Esophagus muscularis mucosa (tissue), 4 donors: ENCODE data around the gene UGT1A4.
"Not testable (repeated sequence)": the region's sequence is repeated elsewhere in the genome, so short reads cannot be mapped to it uniquely, and the experiment has no call there.

Experiments
- CTCF ChIP-seq, 3 experiments: fragments of 200-600 bp in 2 of 3; fragments of 450-650 bp in 1 of 3; sonication (generic) in 2 of 3; IDR thresholded peaks; one replicate each; pipeline ENCODE4 v1.5.1; 2017 to 2019; ENCODE audit warnings: antibody characterized with exemption in 3 of 3, mild to moderate bottlenecking in 2 of 3, moderate library complexity in 1 of 3
- EP300 ChIP-seq: sonication (generic); formaldehyde crosslinking; IDR thresholded peaks from one replicate; pipeline ENCODE4 v1.6.1; 2017; ENCODE audit warnings: antibody characterized with exemption
- POLR2A ChIP-seq: fragments of 450-650 bp; IDR thresholded peaks from one replicate; pipeline ENCODE4 v1.6.1; 2017; ENCODE audit warnings: antibody characterized with exemption, moderate library complexity, mild to moderate bottlenecking, low read depth

- not testable (repeated sequence) for TF ChIP-seq POLR2A; CTCF (IDR thresholded peaks at IDR 0.05); EP300
These were observed 27.3 kb downstream of the UGT1A4 start for GRCh38 chr2:233745838-233746237.
